Heart right ventricle (tissue), 16 donors: ENCODE measurements around the gene IL1A. TPM values are rescaled to one million over a fixed set of nuclear protein-coding genes. Genes with fewer than 3 reads are reported as not detected.

Source experiments
- ATAC-seq, 8 donors: fragments of 200-7000 bp; cut with Tn5 transposase; one replicate each; pipeline ENCODE4 v1.9.1; 2020; ENCODE audit warnings: mild to moderate bottlenecking in 8 of 8, moderate library complexity in 8 of 8, moderate number of reproducible peaks in 1 of 8
- DNase-seq, 2 donors: peaks; one replicate each; pipeline ENCODE4 v3.0.0-alpha.2; 2020
- H3K27ac ChIP-seq, 10 donors: fragments of 200-600 bp; sonication (generic) in 2 of 10; one replicate each; pipeline versions ENCODE4 v1.5.0 to v1.8.0; 2020 to 2022; ENCODE audit warnings: mild to moderate bottlenecking in 3 of 10
- H3K27me3 ChIP-seq, 7 donors: fragments of 200-600 bp; one replicate each; pipeline ENCODE4 v1.8.0; 2021 to 2022; ENCODE audit warnings: mild to moderate bottlenecking in 2 of 7
- H3K36me3 ChIP-seq, 9 donors: fragments of 200-600 bp; sonication (generic) in 1 of 9; one replicate each; pipeline versions ENCODE4 v1.5.0 to v1.8.0; 2020 to 2022; ENCODE audit warnings: mild to moderate bottlenecking in 2 of 9
- H3K4me1 ChIP-seq, 9 donors: fragments of 200-600 bp; sonication (generic) in 1 of 9; one replicate each; pipeline versions ENCODE4 v1.5.0 to v1.8.0; 2020 to 2022; ENCODE audit warnings: mild to moderate bottlenecking in 4 of 9
- H3K4me3 ChIP-seq, 10 donors: fragments of 200-600 bp; sonication (generic) in 2 of 10; one replicate each; pipeline versions ENCODE4 v1.5.0 to v1.8.0; 2020 to 2022; ENCODE audit warnings: mild to moderate bottlenecking in 7 of 10, moderate library complexity in 2 of 10
- H3K9me3 ChIP-seq, 11 donors: fragments of 200-600 bp in 10 of 11; sonication (generic) in 2 of 11; one replicate each; pipeline versions ENCODE4 v1.5.0 to v1.8.0; 2013 to 2022; ENCODE audit warnings: mild to moderate bottlenecking in 2 of 11, control low read depth in 1 of 11, moderate library complexity in 1 of 11
- WGBS, 2 donors: extraction: QIAGEN DNeasy Blood & Tissue Kit; methylation state at CpG; one replicate each; pipeline ENCODE4 v1.1.7; 2013; ENCODE audit warnings: inconsistent platforms in 1 of 2; 5-methylcytosine and 5-hydroxymethylcytosine counted together
- intact Hi-C, 10 donors: fragments of 100-400 bp; cut with DNase I; formaldehyde crosslinking; loops; one replicate each; pipeline versions ENCODE4 v1.11.1 to v1.14.2; 2022
- polyA plus RNA-seq, 2 donors: library from polyadenylated mRNA; stranded (reverse); fragments of 200-250 nt; gene quantifications; one replicate each; pipeline ENCODE4 v1.2.3, GENCODE V29; 2013
- total RNA-seq, 10 donors: library from RNA; stranded (reverse); fragmentation: NEBNext Ultra II Directional in 3 of 10; extraction: Animal tissue kit (Norgen Biotek cat#: 25700) in 3 of 10; gene quantifications; one replicate each; pipeline versions ENCODE4 v1.2.1 to v1.2.4, GENCODE V29; 2021 to 2023
- TF ChIP-seq, protein P1 (sequence below), 9 donors: fragments of 200-600 bp; sonication (generic) in 2 of 9; IDR thresholded peaks; one replicate each; pipeline versions ENCODE4 v1.5.0 to v1.8.0; 2021 to 2022; ENCODE audit warnings: antibody characterized with exemption in 9 of 9, mild to moderate bottlenecking in 5 of 9, moderate library complexity in 1 of 9
- donor health status: Arrhythmogenic right ventricular cardiomyopathy.
- donor health status: ischemic (EF 13 %, LVEDD 7.1; RV severe dilation, severe dysfunction).
- donor health status: healthy with polysubstance abuse.
- donor health status: DM: no; HTN: yes; CAD: no.
- donor health status: DM: no; HTN: no; CAD: no.
- donor health status: ischemic (EF 25% LVEDD 6.9; RV normal size, moderate dysfunction).
- donor health status: ischemic (EF 25% LVEDD 5.7; RV mildly dilated, moderate dysfunction).
- donor health status: healthy.
- donor health status: DM: yes; HTN: yes; CAD: no.
- donor health status: Ischemic cardiomyopathy.
- donor health status: ischemic (EF 35%, LVEDD 5.7; RV mildly dilated, moderate dysfunction).
- donor health status: nonischemic (EF 11% LVEDD 7.7; RV severe dilation, severe dysfunction).
- donor health status: DM: yes; HTN: yes; CAD: no.
- donor health status: PGD.
- donor health status: ischemic (EF 29% LVEDD 5.4; RV normal size, mild dysfunction).
- donor health status: nonischemic (EF 23%, LVEDD 6.1; RV moderate dilation, normal function).

IL1A gene
- total and polyA plus RNA-seq, 12 donors: 0.01 TPM; not detected in 11

DNA sequence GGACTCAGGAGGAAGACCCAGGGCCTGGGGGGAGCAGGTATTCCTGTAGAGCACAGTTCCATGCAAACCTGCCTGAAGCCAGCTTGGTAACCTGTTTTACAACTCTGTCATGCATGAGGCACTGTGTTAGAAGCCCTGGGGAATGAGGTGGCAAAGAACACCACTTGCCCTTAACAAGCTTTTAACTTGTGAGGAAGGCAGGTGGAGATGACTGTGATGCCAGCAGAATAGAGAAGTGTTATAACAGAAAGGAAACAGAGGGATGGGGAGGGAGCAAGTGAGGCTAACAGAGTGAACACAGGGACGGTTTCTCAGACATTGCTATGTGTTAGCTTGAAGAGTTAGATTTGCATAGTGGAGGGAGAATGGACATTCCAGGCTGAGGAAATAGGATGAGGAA lies 11.5 kb upstream of the IL1A start:
- 80 to 95% methylated on average over 1 of the region's 1 CpG for WGBS, 2 donors
- H3K27me3 ChIP-seq: peaks cover 0 to 6% (median 0%) of the 10 kb centered on the region in 7 donors
- ATAC-seq (no peak), DNase-seq (no peak)
- H3K9me3 ChIP-seq: peaks cover 0 to 8% (median 0%) of the 10 kb centered on the region in 11 donors
- TF ChIP-seq, protein P1, sequence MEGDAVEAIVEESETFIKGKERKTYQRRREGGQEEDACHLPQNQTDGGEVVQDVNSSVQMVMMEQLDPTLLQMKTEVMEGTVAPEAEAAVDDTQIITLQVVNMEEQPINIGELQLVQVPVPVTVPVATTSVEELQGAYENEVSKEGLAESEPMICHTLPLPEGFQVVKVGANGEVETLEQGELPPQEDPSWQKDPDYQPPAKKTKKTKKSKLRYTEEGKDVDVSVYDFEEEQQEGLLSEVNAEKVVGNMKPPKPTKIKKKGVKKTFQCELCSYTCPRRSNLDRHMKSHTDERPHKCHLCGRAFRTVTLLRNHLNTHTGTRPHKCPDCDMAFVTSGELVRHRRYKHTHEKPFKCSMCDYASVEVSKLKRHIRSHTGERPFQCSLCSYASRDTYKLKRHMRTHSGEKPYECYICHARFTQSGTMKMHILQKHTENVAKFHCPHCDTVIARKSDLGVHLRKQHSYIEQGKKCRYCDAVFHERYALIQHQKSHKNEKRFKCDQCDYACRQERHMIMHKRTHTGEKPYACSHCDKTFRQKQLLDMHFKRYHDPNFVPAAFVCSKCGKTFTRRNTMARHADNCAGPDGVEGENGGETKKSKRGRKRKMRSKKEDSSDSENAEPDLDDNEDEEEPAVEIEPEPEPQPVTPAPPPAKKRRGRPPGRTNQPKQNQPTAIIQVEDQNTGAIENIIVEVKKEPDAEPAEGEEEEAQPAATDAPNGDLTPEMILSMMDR (IDR thresholded peaks at IDR 0.05): no peak
- H3K36me3 ChIP-seq: no peaks in the 10 kb centered on the region
- intact Hi-C loops: no loop called here
- no peak overlapping the region for H3K4me3 ChIP-seq
- no peak overlapping the region for H3K27ac ChIP-seq
- peaks cover 0 to 32% (median 0%) of the 10 kb centered on the region in 9 donors for H3K4me1 ChIP-seq

DNA sequence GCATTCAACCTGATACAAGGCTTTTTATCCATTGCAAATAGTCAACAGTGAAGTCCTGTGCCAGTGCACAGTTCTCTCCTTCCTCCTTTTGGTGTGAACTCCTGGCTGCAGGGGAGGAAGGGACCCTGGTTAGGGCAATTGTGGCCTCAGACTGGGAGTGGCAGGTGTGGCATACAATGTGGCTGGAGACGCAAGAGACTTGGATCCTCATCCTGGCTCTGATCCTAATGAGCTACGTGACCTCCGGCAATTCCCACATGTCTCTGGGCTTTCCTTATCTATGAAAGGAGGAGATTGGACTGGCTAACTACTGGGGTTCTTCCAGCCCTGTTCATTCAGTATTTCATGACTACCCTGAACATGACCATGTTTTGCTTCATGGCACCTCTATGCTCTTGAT lies 10.5 kb upstream of the IL1A start:
- DNase-seq: no peak
- 32 to 48% methylated on average over 3 of the region's 3 CpGs for WGBS, 2 donors
- H3K9me3 ChIP-seq: peaks cover 0 to 3% (median 0%) of the 10 kb centered on the region in 11 donors
- intact Hi-C loops: no loop called here
- no peaks in the 10 kb centered on the region for H3K36me3 ChIP-seq
- peaks cover 0 to 6% (median 0%) of the 10 kb centered on the region in 7 donors for H3K27me3 ChIP-seq
- TF ChIP-seq, protein P1 (IDR thresholded peaks at IDR 0.05): no peak
- no peak for ATAC-seq
- H3K4me1 ChIP-seq: peaks cover 0 to 32% (median 0%) of the 10 kb centered on the region in 9 donors
- no peak overlapping the region for H3K27ac ChIP-seq
- no peak overlapping the region for H3K4me3 ChIP-seq

DNA sequence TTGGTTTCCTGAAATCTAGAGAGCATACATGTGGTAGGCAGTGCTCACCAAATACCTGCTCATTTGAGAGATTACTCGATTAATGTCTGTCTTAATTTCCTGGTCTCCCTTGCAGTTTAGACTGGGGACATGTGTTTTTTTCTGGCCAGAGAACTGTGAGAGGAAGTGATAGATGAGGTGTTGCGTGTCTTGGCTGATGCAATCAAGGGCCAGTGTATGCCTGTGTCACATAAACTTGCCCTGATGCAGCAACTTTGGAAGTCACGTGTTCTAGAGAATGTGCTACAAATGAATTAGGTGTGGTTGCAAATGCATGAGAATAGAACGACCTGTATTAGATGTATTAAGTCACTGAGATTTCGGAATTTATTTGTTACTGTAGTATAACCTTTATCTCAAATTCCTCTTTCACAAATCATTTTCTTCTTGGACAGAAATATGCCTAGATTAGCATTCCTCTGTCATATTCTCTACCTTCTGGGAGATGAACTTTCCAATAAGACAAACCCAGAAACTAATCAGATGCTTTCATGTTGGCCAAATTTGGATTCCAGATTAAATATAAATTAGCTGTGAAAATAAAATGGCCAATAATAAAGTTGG lies 9.9 kb upstream of the IL1A start:
- 56 to 62% methylated on average over 5 of the region's 5 CpGs for WGBS, 2 donors
- intact Hi-C loops: no loop called here
- peaks cover 0 to 6% (median 0%) of the 10 kb centered on the region in 7 donors for H3K27me3 ChIP-seq
- TF ChIP-seq, protein P1 (IDR thresholded peaks at IDR 0.05): no peak
- DNase-seq (no peak), ATAC-seq (peak in 5 of 8 donors; percentile 25 to 76 (median 54))
- no peaks in the 10 kb centered on the region for H3K9me3 ChIP-seq
- peaks cover 0 to 27% (median 0%) of the 10 kb centered on the region in 9 donors for H3K4me1 ChIP-seq
- H3K36me3 ChIP-seq: no peaks in the 10 kb centered on the region
- H3K4me3 ChIP-seq: no peak overlapping the region
- H3K27ac ChIP-seq: peak overlapping the region in 1 of 10 donors; percentile 76

DNA sequence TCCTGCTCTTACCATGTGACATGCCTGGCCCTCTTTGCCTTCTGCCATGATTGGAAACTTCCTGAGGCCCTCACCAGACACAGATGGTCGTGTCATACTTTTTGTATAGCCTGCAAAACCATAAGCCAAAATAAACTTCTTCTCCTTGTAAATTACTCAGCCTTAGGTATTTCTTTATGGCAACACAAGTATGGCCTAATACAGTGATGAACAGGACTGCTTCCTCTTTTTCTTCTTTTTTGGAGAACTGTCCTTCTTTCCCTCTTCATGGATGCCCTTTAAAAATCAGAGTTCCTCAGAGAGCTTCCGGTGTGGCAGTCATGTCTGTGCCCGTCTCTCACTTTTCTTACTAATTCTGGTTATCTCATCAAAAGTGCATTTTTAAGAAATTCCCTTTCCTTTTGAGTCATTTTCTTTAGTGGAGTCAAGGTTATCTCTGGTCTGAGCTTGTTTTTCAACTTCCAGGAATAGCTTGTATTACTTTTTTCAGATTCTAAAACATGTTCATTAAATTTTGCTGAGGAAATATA lies 9.2 kb upstream of the IL1A start:
- 65 to 76% methylated on average over 3 of the region's 3 CpGs for WGBS, 2 donors
- TF ChIP-seq, protein P1 (IDR thresholded peaks at IDR 0.05): no peak
- peaks cover 0 to 33% (median 0%) of the 10 kb centered on the region in 9 donors for H3K4me1 ChIP-seq
- no peaks in the 10 kb centered on the region for H3K36me3 ChIP-seq
- H3K9me3 ChIP-seq: no peaks in the 10 kb centered on the region
- peak overlapping the region in 1 of 10 donors; percentile 76 for H3K27ac ChIP-seq
- intact Hi-C loops: no loop called here
- peak in 5 of 8 donors; percentile 29 to 50 (median 33) for ATAC-seq
- peaks cover 0 to 6% (median 0%) of the 10 kb centered on the region in 7 donors for H3K27me3 ChIP-seq
- no peak for DNase-seq
- no peak overlapping the region for H3K4me3 ChIP-seq
